Measurements from ENCODE around the gene MINK1.

MINK1 gene

GRCh38 chr17:4833178-4833940 lies at the start of gene MINK1:
Gene MINK1 (plus strand): TSS chr17:4833340. CDS start chr17:4833584, 244 bp downstream.
- FAIRE-seq: no peak

GRCh38 chr17:4785311-4786105 lies 47.6 kb upstream of the MINK1 start:
- no peak for FAIRE-seq

- no peak for FAIRE-seq
Observed at GRCh38 chr17:4786106-4786511, 47.0 kb upstream of the MINK1 start, which contains the start of gene VMO1. Gene VMO1 (minus strand): TSS chr17:4786364. CDS start chr17:4786352, 12 bp downstream.

- no peak for FAIRE-seq
Observed at GRCh38 chr17:4786516-4786915, 46.6 kb upstream of the MINK1 start.

- no peak for FAIRE-seq
Observed at GRCh38 chr17:4788159-4788806, 44.9 kb upstream of the MINK1 start.

- FAIRE-seq: no peak
Observed at GRCh38 chr17:4788807-4789700, 44.1 kb upstream of the MINK1 start, which contains the start of gene GLTPD2. Gene GLTPD2 (plus strand): TSS chr17:4788964. CDS start chr17:4789012, 48 bp downstream.

GRCh38 chr17:4789701-4789950 lies 43.5 kb upstream of the MINK1 start:
- no peak for FAIRE-seq

- FAIRE-seq: no peak
Observed at GRCh38 chr17:4789951-4790704, 43.0 kb upstream of the MINK1 start.

- FAIRE-seq: no peak
Observed at GRCh38 chr17:4790705-4791088, 42.4 kb upstream of the MINK1 start.

GRCh38 chr17:4795168-4795567 lies 38.0 kb upstream of the MINK1 start:
- no peak for FAIRE-seq

GRCh38 chr17:4796552-4796920 lies 36.6 kb upstream of the MINK1 start:
- FAIRE-seq: no peak

- FAIRE-seq: no peak
Observed at GRCh38 chr17:4800462-4801196, 32.5 kb upstream of the MINK1 start.

- no peak for FAIRE-seq
Observed at GRCh38 chr17:4802228-4802627, 30.9 kb upstream of the MINK1 start, which contains the start of gene C17orf114. Gene C17orf114 (minus strand): TSS chr17:4802328.

GRCh38 chr17:4806456-4806776 lies 26.7 kb upstream of the MINK1 start:
- no peak for FAIRE-seq

GRCh38 chr17:4806777-4807604 lies 26.1 kb upstream of the MINK1 start, which contains the start of gene PLD2:
Gene PLD2 (plus strand): TSS chr17:4807152. CDS start chr17:4807773, 621 bp downstream.
- no peak for FAIRE-seq

- no peak for FAIRE-seq
Observed at GRCh38 chr17:4807605-4808377, 25.3 kb upstream of the MINK1 start.

GRCh38 chr17:4808378-4808767 lies 24.8 kb upstream of the MINK1 start:
- no peak for FAIRE-seq

GRCh38 chr17:4810696-4811290 lies 22.3 kb upstream of the MINK1 start:
- no peak for FAIRE-seq

- no peak for FAIRE-seq
Observed at GRCh38 chr17:4811471-4811870, 21.7 kb upstream of the MINK1 start.

All from TTC549 (cell line).